Ramos (cell line): ENCODE data around the gene SETBP1.

Source experiments
- in situ Hi-C: fragments of 300-500 bp; cut with MboI; formaldehyde crosslinking; loops from one replicate; pipeline ENCODE4 v1.14.3; 2022; ENCODE audit warnings: low sequenced_read_pairs; ENCODE audit not compliant: unreplicated experiment

Gene SETBP1

GRCh38 chr18:44914028-44914427 is 233.3 kb downstream of the SETBP1 start:
- in situ Hi-C loops: no loop called here

GRCh38 chr18:44915213-44915612 is 234.5 kb downstream of the SETBP1 start:
- in situ Hi-C loops: no loop called here

GRCh38 chr18:44915661-44916060 is 235.0 kb downstream of the SETBP1 start:
- in situ Hi-C loops: no loop called here

GRCh38 chr18:44916429-44917207 is 235.9 kb downstream of the SETBP1 start:
- in situ Hi-C loops: no loop called here

- in situ Hi-C loops: no loop called here
Measured at GRCh38 chr18:44917216-44918141, 236.8 kb downstream of the SETBP1 start.

- in situ Hi-C loops: no loop called here
Measured at GRCh38 chr18:44918142-44918476, 237.4 kb downstream of the SETBP1 start.

- in situ Hi-C loops: no loop called here
Measured at GRCh38 chr18:44920441-44920840, 239.8 kb downstream of the SETBP1 start.

- in situ Hi-C loops: no loop called here
Measured at GRCh38 chr18:44921974-44922373, 241.3 kb downstream of the SETBP1 start.

- in situ Hi-C loops: no loop called here
Measured at GRCh38 chr18:44922968-44923367, 242.3 kb downstream of the SETBP1 start.

- in situ Hi-C loops: no loop called here
Measured at GRCh38 chr18:44924785-44925499, 244.3 kb downstream of the SETBP1 start.

GRCh38 chr18:44927127-44927849 is 246.6 kb downstream of the SETBP1 start:
- in situ Hi-C loops: no loop called here

GRCh38 chr18:44934901-44935300 is 254.2 kb downstream of the SETBP1 start:
- in situ Hi-C loops: no loop called here

- in situ Hi-C loops: no loop called here
Measured at GRCh38 chr18:44935455-44935854, 254.8 kb downstream of the SETBP1 start.

- in situ Hi-C loops: no loop called here
Measured at GRCh38 chr18:44936485-44936884, 255.8 kb downstream of the SETBP1 start.

GRCh38 chr18:44937960-44938719 is 257.5 kb downstream of the SETBP1 start:
- in situ Hi-C loops: no loop called here

GRCh38 chr18:44938720-44939665 is 258.3 kb downstream of the SETBP1 start:
- in situ Hi-C loops: no loop called here

GRCh38 chr18:44941516-44941915 is 260.8 kb downstream of the SETBP1 start:
- in situ Hi-C loops: no loop called here

GRCh38 chr18:44942073-44942472 is 261.4 kb downstream of the SETBP1 start:
- in situ Hi-C loops: no loop called here
